Parathyroid adenoma (tissue), 2 donors: ENCODE data around the gene DCAF10.
"Not testable (repeated sequence)": the region's sequence is repeated elsewhere in the genome, so short reads cannot be mapped to it uniquely, and the experiment has no call there.

ENCODE experiments used
- H2AFZ ChIP-seq: fragments of 300-600 bp; sonication (generic); one replicate; pipeline ENCODE4 v1.7.0; 2017; ENCODE audit warnings: antibody characterized with exemption, mild to moderate bottlenecking
- H3K27ac ChIP-seq: fragments of 300-600 bp; sonication (generic); one replicate; pipeline ENCODE4 v1.7.0; 2017
- H3K27me3 ChIP-seq: fragments of 300-600 bp; sonication (generic); one replicate; pipeline ENCODE4 v1.7.0; 2017; ENCODE audit warnings: low read length; ENCODE audit not compliant: control insufficient read depth, insufficient read depth
- H3K36me3 ChIP-seq: fragments of 300-600 bp; sonication (generic); one replicate; pipeline ENCODE4 v1.7.0; 2017; ENCODE audit warnings: low read length; ENCODE audit not compliant: control insufficient read depth, insufficient read depth
- H3K4me1 ChIP-seq: fragments of 300-600 bp; sonication (generic); one replicate; pipeline ENCODE4 v1.7.0; 2017; ENCODE audit warnings: control low read depth
- H3K4me2 ChIP-seq: fragments of 300-600 bp; sonication (generic); one replicate; pipeline ENCODE4 v1.7.0; 2017; ENCODE audit warnings: low read length
- H3K4me3 ChIP-seq: fragments of 300-600 bp; sonication (generic); one replicate; pipeline ENCODE4 v1.7.0; 2017; ENCODE audit warnings: low read depth, low read length
- H3K79me2 ChIP-seq: fragments of 300-600 bp; sonication (generic); one replicate; pipeline ENCODE4 v1.7.0; 2017; ENCODE audit warnings: control low read depth
- H3K9ac ChIP-seq: fragments of 300-600 bp; sonication (generic); one replicate; pipeline ENCODE4 v1.7.0; 2017; ENCODE audit warnings: mild to moderate bottlenecking
- H3K9me3 ChIP-seq: fragments of 300-600 bp; sonication (generic); one replicate; pipeline ENCODE4 v1.7.0; 2017; ENCODE audit warnings: low read length; ENCODE audit not compliant: control insufficient read depth
- TF ChIP-seq, protein P1 (sequence below): fragments of 300-600 bp; sonication (generic); IDR thresholded peaks from one replicate; pipeline ENCODE4 v1.7.0; 2017; ENCODE audit warnings: antibody characterized with exemption, mild to moderate bottlenecking
- donor health status: primary hyperparathyroidism.

The DCAF10 gene

DNA sequence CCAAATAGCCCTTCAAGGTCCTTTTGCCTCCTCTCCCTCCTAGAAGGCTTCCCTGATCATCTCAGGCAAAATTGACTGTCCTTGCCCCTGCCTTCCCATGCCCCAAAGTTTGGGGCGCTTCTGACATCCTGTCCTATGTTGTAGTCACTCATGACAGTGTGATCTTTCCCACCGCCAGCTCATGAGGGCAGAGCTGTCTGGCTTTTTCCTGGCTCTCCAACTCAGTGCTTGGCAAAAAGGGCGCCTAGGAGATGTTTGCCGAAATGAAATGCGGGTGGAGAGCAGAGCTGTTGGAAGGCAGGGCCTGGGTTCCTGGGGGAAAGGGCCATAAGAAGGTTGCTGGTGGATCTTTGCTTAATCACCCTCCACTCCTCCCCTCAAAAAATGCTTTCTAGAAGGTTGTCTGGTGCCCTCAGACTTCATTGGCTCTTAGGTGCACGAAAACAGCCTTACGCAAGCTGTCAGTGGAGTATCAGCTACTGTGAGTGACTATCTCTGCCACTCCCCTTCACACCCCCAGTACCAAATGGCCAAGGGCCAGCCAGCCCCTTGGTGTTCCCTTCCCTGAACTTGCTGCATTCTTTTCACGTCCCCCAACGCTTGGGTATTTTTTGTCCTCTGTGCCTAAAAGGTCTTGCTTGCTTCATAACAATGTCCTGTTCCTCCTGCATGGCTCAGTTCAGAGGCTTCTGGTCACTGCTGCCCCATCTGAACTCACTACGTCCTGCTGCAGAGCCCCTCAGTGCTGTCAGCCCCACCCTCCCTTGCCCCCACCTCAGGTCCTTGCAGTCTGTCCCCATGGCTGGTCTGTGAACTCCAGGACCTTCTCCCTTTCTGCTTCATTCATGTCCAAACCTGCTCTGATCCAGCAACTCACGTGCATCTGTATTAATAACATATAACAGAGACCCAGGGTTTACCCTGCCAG is 106.0 kb downstream of the DCAF10 start:
- H3K27ac ChIP-seq: no peak overlapping the region
- peaks cover 4% of the 10 kb centered on the region for H3K4me1 ChIP-seq
- H3K9me3 ChIP-seq: no peaks in the 10 kb centered on the region
- H2AFZ ChIP-seq: no peak overlapping the region
- H3K79me2 ChIP-seq: no peaks in the 10 kb centered on the region
- no peak overlapping the region for H3K4me2 ChIP-seq
- TF ChIP-seq, protein P1, sequence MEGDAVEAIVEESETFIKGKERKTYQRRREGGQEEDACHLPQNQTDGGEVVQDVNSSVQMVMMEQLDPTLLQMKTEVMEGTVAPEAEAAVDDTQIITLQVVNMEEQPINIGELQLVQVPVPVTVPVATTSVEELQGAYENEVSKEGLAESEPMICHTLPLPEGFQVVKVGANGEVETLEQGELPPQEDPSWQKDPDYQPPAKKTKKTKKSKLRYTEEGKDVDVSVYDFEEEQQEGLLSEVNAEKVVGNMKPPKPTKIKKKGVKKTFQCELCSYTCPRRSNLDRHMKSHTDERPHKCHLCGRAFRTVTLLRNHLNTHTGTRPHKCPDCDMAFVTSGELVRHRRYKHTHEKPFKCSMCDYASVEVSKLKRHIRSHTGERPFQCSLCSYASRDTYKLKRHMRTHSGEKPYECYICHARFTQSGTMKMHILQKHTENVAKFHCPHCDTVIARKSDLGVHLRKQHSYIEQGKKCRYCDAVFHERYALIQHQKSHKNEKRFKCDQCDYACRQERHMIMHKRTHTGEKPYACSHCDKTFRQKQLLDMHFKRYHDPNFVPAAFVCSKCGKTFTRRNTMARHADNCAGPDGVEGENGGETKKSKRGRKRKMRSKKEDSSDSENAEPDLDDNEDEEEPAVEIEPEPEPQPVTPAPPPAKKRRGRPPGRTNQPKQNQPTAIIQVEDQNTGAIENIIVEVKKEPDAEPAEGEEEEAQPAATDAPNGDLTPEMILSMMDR: no peak
- no peak overlapping the region for H3K4me3 ChIP-seq
- H3K27me3 ChIP-seq: no peaks in the 10 kb centered on the region
- H3K36me3 ChIP-seq: no peaks in the 10 kb centered on the region
- no peak overlapping the region for H3K9ac ChIP-seq

DNA sequence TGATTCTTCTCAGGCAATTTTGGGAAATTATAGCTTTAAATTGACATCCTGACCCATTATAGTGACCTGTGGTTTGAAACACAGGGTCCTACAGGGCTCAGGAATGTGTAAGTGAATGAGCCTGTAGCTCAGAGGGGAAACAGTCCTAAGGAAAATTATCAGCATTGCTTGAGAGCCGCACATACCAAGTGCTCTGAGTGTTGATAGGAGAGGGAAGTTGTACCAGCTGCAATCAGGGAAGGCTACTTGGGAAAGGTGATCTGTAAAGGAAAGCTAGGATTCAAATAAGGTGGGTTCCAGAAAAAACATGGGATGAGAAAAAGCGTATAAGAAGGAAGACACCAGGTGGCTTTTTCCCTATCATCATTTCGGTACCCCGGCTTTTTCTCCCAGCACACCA is 107.7 kb downstream of the DCAF10 start:
- Histone ChIP-seq H3K79me2 (no peaks in the 10 kb centered on the region), H3K27ac (no peak overlapping the region), H3K4me3 (no peak overlapping the region), H3K9me3 (no peaks in the 10 kb centered on the region), H3K9ac (no peak overlapping the region), H3K4me1 (no peaks in the 10 kb centered on the region), H3K27me3 (no peaks in the 10 kb centered on the region), H2AFZ (no peak overlapping the region), H3K36me3 (no peaks in the 10 kb centered on the region), H3K4me2 (no peak overlapping the region)
- TF ChIP-seq, protein P1: no peak

GRCh38 chr9:37908698-37909186 is 108.1 kb downstream of the DCAF10 start:
- no peak overlapping the region for H3K9ac ChIP-seq
- no peaks in the 10 kb centered on the region for H3K9me3 ChIP-seq
- H3K27me3 ChIP-seq: no peaks in the 10 kb centered on the region
- no peak overlapping the region for H2AFZ ChIP-seq
- H3K4me3 ChIP-seq: no peak overlapping the region
- TF ChIP-seq, protein P1: no peak
- H3K79me2 ChIP-seq: no peaks in the 10 kb centered on the region
- no peak overlapping the region for H3K27ac ChIP-seq
- no peaks in the 10 kb centered on the region for H3K36me3 ChIP-seq
- no peak overlapping the region for H3K4me2 ChIP-seq
- no peaks in the 10 kb centered on the region for H3K4me1 ChIP-seq

DNA sequence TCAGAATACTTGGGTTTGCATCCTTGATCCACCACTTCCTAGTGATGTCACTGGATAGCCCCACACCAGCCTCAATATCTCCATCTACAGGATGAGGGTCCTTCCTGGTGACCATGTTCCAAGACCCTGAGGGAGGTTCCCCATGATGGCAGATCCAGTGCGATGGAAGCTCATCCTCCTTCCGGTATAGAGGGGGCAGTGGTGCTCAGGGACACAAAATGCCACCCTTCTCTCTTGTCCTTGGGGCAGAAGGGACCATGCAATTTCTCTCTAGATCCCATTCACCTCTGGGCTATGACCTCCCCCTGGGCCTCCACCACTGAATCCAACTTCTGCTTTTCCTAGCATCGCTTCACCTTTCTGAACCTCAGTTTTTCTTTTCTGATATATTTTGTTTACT is 108.7 kb downstream of the DCAF10 start:
- TF ChIP-seq, protein P1: no peak
- Histone ChIP-seq H3K27me3 (no peaks in the 10 kb centered on the region), H2AFZ (no peak overlapping the region)

GRCh38 chr9:37909836-37910235 is 109.2 kb downstream of the DCAF10 start:
- H3K9ac ChIP-seq, H3K4me2 ChIP-seq: not testable (repeated sequence)

More for the DNA sequence above, 108.7 kb downstream of the DCAF10 start:
- Histone ChIP-seq H3K9ac (no peak overlapping the region), H3K27ac (no peak overlapping the region), H3K36me3 (no peaks in the 10 kb centered on the region), H3K4me1 (no peaks in the 10 kb centered on the region), H3K4me3 (no peak overlapping the region), H3K4me2 (no peak overlapping the region), H3K9me3 (no peaks in the 10 kb centered on the region), H3K79me2 (no peaks in the 10 kb centered on the region)

More at GRCh38 chr9:37909836-37910235, 109.2 kb downstream of the DCAF10 start:
- not testable (repeated sequence) for H3K4me3 ChIP-seq, H3K9me3 ChIP-seq, H3K36me3 ChIP-seq, H3K27me3 ChIP-seq, H2AFZ ChIP-seq, H3K4me1 ChIP-seq, H3K27ac ChIP-seq, H3K79me2 ChIP-seq
